HepG2 (cell line): ENCODE results near the gene THRA. TPM values are rescaled to one million over a fixed set of nuclear protein-coding genes. Genes with fewer than 3 reads are reported as not detected.

Experiments used
- ARHGAP35 ChIP-seq: sonication (generic); formaldehyde crosslinking; IDR thresholded peaks from 2 replicates; pipeline ENCODE4 v1.9.0; 2022; ENCODE audit warnings: mild to moderate bottlenecking, inconsistent platforms, moderate library complexity, missing genetic modification reagents, borderline replicate concordance
- ARID2 ChIP-seq: sonication (generic); formaldehyde crosslinking; IDR thresholded peaks from 2 replicates; pipeline ENCODE4 v1.8.1; 2022; ENCODE audit warnings: mild to moderate bottlenecking, missing genetic modification reagents, borderline replicate concordance
- CC2D1A ChIP-seq: sonication (generic); formaldehyde crosslinking; IDR thresholded peaks from 2 replicates; pipeline ENCODE4 v1.8.1; 2023; ENCODE audit warnings: mild to moderate bottlenecking, missing genetic modification reagents
- GATA4 ChIP-seq: sonication (generic); IDR thresholded peaks from 2 replicates; pipeline ENCODE4 v1.6.1; 2016; ENCODE audit warnings: antibody characterized with exemption, low read depth, borderline replicate concordance
- NFE2 ChIP-seq: sonication (generic); formaldehyde crosslinking; IDR thresholded peaks from 2 replicates; pipeline ENCODE4 v1.4.0; 2020; ENCODE audit warnings: missing genetic modification reagents
- POLR2G ChIP-seq: fragments of 200-400 bp; formaldehyde crosslinking; IDR thresholded peaks from 2 replicates; pipeline ENCODE4 v1.6.1; 2018; ENCODE audit warnings: mild to moderate bottlenecking, low read depth, low read length, moderate library complexity
- ZBTB38 ChIP-seq: sonication (generic); formaldehyde crosslinking; IDR thresholded peaks from 2 replicates; pipeline ENCODE4 v1.5.1; 2020; ENCODE audit warnings: mild to moderate bottlenecking, missing genetic modification reagents
- ZC3H4 ChIP-seq: sonication (generic); formaldehyde crosslinking; IDR thresholded peaks from 2 replicates; pipeline ENCODE4 v1.4.0; 2020; ENCODE audit warnings: missing genetic modification reagents, borderline replicate concordance
- ZNF33A ChIP-seq: sonication (generic); formaldehyde crosslinking; IDR thresholded peaks from 2 replicates; pipeline ENCODE4 v1.5.1; 2020; ENCODE audit warnings: missing genetic modification reagents, mild to moderate bottlenecking, moderate library complexity, borderline replicate concordance
- ZNF367 ChIP-seq: sonication (generic); formaldehyde crosslinking; IDR thresholded peaks from 2 replicates; pipeline ENCODE4 v1.4.0; 2020; ENCODE audit warnings: missing genetic modification reagents, borderline replicate concordance
- ZNF430 ChIP-seq: sonication (generic); formaldehyde crosslinking; IDR thresholded peaks from 2 replicates; pipeline ENCODE4 v1.9.0; 2021; ENCODE audit warnings: mild to moderate bottlenecking, missing genetic modification reagents
- ZNF432 ChIP-seq: sonication (generic); formaldehyde crosslinking; IDR thresholded peaks from 2 replicates; pipeline ENCODE4 v1.5.0; 2020; ENCODE audit warnings: missing genetic modification reagents, mild to moderate bottlenecking, borderline replicate concordance
- ZNF781 ChIP-seq: sonication (generic); formaldehyde crosslinking; IDR thresholded peaks from 2 replicates; pipeline ENCODE4 v1.5.1; 2020; ENCODE audit warnings: borderline replicate concordance, mild to moderate bottlenecking, missing genetic modification reagents; ENCODE audit errors: not compliant biosample characterization
- polyA plus RNA-seq, 8 experiments: library from polyadenylated mRNA; depleted of rRNA in 3 of 8; stranded (reverse) in 7 of 8; unstranded in 1 of 8; fragments of >200 nt; fragmentation: Illumina TruSeq in 4 of 8; extraction: Trizol in 4 of 8; gene quantifications; 2 replicates each; pipeline versions ENCODE4 v1.2.1 to v1.2.3, GENCODE V29; 2011 to 2016; ENCODE audit warnings: low read depth in 4 of 8, missing spikeins in 1 of 8, mixed read lengths in 1 of 8; ENCODE audit not compliant: insufficient read depth in 1 of 8
- total RNA-seq, 5 experiments: library from RNA; depleted of rRNA; stranded (reverse); fragments of >200 nt; fragmentation: Illumina TruSeq; extraction: Trizol; gene quantifications; 2 replicates each; pipeline ENCODE4 v1.2.3, GENCODE V29; 2016; ENCODE audit warnings: low read depth in 1 of 5
- TF ChIP-seq, protein P1 (sequence below): sonication (generic); formaldehyde crosslinking; IDR thresholded peaks from 2 replicates; pipeline ENCODE4 v1.5.0; 2020; ENCODE audit warnings: missing genetic modification reagents, mild to moderate bottlenecking, borderline replicate concordance
- TF ChIP-seq, protein P2 (sequence below): sonication (generic); formaldehyde crosslinking; conservative IDR thresholded peaks from 2 replicates; pipeline ENCODE4 v1.4.0; 2020; ENCODE audit warnings: missing genetic modification reagents
- TF ChIP-seq, protein P3 (sequence below): sonication (generic); formaldehyde crosslinking; IDR thresholded peaks from 2 replicates; pipeline ENCODE4 v1.5.1; 2020; ENCODE audit warnings: missing genetic modification reagents, mild to moderate bottlenecking, borderline replicate concordance
- TF ChIP-seq, protein P4 (sequence below): sonication (generic); formaldehyde crosslinking; IDR thresholded peaks from 2 replicates; pipeline ENCODE4 v1.8.1; 2023; ENCODE audit warnings: mild to moderate bottlenecking, missing genetic modification reagents
- TF ChIP-seq, protein P5 (sequence below): sonication (generic); formaldehyde crosslinking; IDR thresholded peaks from 2 replicates; pipeline ENCODE4 v1.5.1; 2020; ENCODE audit warnings: mild to moderate bottlenecking, missing genetic modification reagents, moderate library complexity

THRA gene
- total and polyA plus RNA-seq, 2 of the 13 experiments (the other 11 are each of a cell fraction or from before 2014, with no cell fraction given), result 8.0 to 9.9 TPM

DNA sequence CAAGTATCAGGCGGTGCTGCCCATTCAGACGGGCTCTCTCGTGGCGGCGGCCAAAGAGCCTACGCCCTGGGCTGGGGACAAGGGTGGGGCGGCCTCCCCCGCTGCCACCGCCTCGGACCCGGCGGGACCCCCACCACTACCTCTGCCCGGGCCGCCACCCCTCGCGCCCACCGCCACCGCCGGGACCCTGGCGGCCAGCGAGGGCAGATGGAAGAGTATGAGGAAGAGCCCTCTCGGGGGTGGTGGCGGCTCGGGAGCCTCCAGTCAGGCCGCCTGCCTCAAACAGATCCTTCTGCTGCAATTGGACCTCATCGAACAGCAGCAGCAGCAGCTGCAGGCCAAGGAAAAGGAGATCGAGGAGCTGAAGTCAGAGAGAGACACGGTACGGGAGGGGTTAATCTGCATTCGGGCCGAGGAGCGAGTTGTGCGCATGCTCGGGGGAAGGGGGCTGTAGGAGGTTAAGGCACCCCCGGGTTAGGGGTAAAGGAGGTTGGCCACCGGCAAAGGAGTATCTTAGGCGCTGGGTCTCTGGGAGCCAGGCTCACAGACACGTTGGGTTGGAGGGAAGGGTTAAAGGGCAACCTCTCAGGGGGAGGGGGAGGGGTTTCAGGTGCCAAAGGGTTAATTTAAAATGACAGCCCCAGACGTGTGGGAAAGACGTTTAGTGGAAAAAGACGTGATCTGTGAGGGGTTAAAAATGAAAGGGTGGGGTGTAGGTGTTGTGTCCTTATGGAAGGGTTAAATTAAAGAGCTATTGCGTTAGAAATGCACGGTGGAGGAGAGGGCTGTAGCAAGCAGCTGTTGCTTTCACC is 60.4 kb downstream of the THRA start (continued):
- TF ChIP-seq, protein P1, sequence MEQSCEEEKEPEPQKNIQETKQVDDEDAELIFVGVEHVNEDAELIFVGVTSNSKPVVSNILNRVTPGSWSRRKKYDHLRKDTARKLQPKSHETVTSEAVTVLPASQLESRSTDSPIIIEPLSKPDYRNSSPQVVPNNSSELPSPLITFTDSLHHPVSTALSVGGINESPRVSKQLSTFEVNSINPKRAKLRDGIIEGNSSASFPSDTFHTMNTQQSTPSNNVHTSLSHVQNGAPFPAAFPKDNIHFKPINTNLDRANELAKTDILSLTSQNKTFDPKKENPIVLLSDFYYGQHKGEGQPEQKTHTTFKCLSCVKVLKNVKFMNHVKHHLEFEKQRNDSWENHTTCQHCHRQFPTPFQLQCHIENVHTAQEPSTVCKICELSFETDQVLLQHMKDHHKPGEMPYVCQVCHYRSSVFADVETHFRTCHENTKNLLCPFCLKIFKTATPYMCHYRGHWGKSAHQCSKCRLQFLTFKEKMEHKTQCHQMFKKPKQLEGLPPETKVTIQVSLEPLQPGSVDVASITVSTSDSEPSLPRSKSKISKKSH (CRISPR knock-in tag), result 0 out of 2 replicates have a peak, but pooled peaks have one; percentile 47
- TF ChIP-seq POLR2G (0 out of 2 replicates have a peak, but pooled peaks have one; percentile 25), ZNF781 (CRISPR knock-in tag) (peak; percentile 63), ARID2 (CRISPR knock-in tag) (0 out of 2 replicates have a peak, but pooled peaks have one; percentile 29), GATA4 (no peak), ZNF430 (CRISPR knock-in tag) (no peak; the same call in none of the 2 replicates), ZNF33A (0 out of 2 replicates have a peak, but pooled peaks have one; percentile 53), ARHGAP35 (CRISPR knock-in tag) (no peak), ZNF367 (CRISPR knock-in tag) (no peak), NFE2 (CRISPR knock-in tag) (no peak), ZNF432 (CRISPR knock-in tag) (no peak), ZBTB38 (0 out of 2 replicates have a peak, but pooled peaks have one; percentile 42), ZC3H4 (CRISPR knock-in tag) (no peak; the same call in 1 of the 2 replicates), CC2D1A (CRISPR knock-in tag) (no peak)
- TF ChIP-seq, protein P2, sequence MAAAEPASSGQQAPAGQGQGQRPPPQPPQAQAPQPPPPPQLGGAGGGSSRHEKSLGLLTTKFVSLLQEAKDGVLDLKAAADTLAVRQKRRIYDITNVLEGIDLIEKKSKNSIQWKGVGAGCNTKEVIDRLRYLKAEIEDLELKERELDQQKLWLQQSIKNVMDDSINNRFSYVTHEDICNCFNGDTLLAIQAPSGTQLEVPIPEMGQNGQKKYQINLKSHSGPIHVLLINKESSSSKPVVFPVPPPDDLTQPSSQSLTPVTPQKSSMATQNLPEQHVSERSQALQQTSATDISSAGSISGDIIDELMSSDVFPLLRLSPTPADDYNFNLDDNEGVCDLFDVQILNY, result no peak
- TF ChIP-seq, protein P3, sequence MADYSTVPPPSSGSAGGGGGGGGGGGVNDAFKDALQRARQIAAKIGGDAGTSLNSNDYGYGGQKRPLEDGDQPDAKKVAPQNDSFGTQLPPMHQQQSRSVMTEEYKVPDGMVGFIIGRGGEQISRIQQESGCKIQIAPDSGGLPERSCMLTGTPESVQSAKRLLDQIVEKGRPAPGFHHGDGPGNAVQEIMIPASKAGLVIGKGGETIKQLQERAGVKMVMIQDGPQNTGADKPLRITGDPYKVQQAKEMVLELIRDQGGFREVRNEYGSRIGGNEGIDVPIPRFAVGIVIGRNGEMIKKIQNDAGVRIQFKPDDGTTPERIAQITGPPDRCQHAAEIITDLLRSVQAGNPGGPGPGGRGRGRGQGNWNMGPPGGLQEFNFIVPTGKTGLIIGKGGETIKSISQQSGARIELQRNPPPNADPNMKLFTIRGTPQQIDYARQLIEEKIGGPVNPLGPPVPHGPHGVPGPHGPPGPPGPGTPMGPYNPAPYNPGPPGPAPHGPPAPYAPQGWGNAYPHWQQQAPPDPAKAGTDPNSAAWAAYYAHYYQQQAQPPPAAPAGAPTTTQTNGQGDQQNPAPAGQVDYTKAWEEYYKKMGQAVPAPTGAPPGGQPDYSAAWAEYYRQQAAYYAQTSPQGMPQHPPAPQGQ (CRISPR knock-in tag), result no peak
- TF ChIP-seq, protein P4, sequence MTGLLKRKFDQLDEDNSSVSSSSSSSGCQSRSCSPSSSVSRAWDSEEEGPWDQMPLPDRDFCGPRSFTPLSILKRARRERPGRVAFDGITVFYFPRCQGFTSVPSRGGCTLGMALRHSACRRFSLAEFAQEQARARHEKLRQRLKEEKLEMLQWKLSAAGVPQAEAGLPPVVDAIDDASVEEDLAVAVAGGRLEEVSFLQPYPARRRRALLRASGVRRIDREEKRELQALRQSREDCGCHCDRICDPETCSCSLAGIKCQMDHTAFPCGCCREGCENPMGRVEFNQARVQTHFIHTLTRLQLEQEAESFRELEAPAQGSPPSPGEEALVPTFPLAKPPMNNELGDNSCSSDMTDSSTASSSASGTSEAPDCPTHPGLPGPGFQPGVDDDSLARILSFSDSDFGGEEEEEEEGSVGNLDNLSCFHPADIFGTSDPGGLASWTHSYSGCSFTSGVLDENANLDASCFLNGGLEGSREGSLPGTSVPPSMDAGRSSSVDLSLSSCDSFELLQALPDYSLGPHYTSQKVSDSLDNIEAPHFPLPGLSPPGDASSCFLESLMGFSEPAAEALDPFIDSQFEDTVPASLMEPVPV, result 0 out of 2 replicates have a peak, but pooled peaks have one; percentile 43
- TF ChIP-seq, protein P5, sequence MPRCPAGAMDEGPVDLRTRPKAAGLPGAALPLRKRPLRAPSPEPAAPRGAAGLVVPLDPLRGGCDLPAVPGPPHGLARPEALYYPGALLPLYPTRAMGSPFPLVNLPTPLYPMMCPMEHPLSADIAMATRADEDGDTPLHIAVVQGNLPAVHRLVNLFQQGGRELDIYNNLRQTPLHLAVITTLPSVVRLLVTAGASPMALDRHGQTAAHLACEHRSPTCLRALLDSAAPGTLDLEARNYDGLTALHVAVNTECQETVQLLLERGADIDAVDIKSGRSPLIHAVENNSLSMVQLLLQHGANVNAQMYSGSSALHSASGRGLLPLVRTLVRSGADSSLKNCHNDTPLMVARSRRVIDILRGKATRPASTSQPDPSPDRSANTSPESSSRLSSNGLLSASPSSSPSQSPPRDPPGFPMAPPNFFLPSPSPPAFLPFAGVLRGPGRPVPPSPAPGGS, result no peak; the same call in 1 of the 2 replicates
